HG03575 (cell line): ENCODE data around the gene APOC4.

Experiments used
- ATAC-seq: cut with Tn5 transposase; IDR thresholded peaks from one replicate; pipeline ENCODE4 v1.9.1; 2021; ENCODE audit not compliant: unreplicated experiment, insufficient number of reproducible peaks, low FRiP score; ENCODE audit errors: extremely low read depth

APOC4 gene

DNA sequence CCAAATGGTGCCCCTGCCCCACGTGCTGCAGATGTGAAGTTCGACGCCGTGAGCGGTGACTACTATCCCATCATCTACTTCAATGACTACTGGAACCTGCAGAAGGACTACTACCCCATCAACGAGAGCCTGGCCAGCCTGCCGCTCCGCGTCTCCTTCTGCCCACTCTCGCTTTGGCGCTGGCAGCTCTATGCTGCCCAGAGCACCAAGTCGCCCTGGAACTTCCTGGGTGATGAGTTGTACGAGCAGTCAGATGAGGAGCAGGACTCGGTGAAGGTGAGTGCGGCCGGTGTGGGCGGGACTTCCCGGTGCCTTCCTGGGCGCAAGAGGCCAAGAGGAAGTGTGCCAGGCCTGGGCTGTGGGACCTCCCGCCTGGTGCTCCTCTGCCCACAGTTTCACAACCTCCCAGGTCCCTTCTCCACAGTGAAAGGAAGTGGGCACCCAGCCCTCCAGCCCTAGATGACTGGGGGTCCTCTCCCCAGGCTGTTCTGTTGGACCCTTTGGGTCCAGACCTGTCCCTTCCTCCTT, 45.2 kb downstream of the APOC4 start:
- no peak for ATAC-seq

DNA sequence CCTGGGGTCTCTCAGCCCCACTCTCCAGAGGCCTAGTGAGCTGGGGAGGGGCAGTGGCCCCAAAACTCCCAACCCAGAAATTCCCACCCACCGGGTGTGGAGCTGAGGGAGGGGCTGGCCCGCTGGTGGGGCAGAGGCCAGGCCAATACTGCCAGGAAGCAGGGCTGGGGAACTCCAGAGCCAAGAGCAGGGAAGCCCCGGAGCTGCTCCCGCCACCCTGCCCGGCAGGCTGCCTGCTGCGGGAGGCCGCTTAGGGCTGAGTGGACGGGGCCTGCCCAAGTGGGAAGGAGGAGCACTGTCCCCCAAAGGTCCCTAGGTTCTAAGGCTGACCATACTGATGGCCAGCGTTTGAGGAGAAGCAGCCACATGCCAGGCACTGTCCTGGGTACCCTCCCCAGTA, 46.2 kb downstream of the APOC4 start:
- no peak for ATAC-seq

DNA sequence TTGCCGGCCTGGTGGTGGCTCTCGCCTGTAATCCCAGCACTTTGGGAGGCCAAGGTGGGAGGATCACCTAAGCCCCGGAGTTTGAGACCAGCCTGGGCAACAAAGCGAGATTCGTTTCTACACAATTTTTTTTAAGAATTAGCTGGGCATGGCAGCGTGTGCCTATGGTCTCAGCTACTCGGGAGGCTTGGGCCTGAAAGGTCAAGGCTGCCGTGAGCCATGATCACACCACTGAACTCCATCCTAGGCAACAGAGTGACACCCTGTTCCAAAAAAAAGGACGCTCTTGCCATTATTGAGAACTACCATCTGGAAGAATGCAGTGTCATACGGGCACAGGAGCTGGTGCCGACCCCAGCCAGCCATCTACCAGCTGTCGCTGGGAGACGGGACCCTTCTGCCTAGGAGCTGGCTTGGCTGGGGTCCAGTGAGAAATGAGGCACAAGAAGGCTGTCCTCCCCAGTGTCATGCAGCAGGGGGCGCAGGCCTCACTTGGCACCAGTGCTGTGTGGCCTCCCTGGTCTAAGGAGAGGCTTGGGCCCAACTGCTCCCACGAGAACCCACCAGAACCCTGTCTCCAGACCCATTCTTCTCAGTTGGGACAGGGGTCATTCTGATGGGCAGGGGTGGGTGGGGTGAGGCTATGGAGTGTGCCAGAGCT, 47.0 kb downstream of the APOC4 start:
- ATAC-seq, result no peak

DNA sequence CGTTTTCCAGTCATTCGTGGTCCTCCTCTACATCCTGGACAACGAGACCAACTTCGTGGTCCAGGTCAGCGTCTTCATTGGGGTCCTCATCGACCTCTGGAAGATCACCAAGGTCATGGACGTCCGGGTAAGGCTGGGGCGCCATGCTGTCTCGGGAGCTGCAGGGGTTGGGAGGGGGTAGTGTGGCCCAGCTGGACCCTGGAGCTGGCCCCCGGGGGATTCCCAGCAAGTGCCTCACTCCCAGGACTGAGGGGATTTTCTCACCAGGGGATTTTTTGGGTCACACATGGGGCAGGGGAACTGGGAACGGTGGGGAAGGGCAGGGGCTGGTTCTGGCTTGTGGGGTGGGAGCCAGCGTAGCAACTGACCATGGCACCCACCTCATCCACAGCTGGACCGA, 48.4 kb downstream of the APOC4 start:
- ATAC-seq, result no peak

DNA sequence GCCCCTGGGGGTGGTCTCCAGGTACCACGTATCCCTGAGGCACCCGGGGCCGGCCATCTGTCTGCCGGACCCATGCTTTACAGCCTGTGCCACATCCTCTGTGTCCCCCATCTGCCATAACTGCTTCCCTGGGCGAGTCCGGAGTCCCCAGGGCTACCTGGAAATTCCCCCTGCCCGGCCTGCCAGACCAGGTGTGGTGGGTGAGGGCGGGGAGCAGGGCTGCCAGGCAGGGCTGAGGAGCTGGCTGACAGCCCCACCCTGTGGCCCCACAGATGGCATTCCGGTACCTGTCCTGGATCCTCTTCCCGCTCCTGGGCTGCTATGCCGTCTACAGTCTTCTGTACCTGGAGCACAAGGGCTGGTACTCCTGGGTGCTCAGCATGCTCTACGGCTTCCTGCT, 48.9 kb downstream of the APOC4 start:
- no peak for ATAC-seq

DNA sequence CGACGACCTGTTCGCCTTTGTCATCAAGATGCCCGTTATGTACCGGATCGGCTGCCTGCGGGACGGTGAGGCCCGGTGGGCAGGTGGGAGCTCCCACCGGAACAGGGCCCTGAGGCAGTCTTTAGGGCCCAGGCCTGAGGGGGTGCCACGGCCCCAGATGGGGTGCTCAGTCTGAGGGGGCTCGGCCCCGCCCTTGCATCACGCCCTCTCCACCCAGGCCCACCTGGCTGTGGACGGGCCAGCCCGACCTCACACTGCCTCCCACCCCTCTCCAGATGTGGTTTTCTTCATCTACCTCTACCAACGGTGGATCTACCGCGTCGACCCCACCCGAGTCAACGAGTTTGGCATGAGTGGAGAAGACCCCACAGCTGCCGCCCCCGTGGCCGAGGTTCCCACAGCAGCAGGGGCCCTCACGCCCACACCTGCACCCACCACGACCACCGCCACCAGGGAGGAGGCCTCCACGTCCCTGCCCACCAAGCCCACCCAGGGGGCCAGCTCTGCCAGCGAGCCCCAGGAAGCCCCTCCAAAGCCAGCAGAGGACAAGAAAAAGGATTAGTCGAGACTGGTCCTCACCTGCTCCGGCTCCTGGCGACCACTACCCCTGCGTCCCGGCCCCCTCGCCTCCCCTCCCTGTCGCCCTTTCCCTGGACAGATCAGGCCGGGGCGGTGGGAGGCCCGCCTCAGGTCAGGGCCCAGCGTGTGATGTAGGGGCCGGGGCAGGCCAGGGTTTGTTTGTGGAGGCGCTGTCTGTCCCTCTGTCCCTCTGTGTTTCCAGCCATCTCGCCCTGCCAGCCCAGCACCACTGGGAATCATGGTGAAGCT, 50.5 kb downstream of the APOC4 start:
- no peak for ATAC-seq

DNA sequence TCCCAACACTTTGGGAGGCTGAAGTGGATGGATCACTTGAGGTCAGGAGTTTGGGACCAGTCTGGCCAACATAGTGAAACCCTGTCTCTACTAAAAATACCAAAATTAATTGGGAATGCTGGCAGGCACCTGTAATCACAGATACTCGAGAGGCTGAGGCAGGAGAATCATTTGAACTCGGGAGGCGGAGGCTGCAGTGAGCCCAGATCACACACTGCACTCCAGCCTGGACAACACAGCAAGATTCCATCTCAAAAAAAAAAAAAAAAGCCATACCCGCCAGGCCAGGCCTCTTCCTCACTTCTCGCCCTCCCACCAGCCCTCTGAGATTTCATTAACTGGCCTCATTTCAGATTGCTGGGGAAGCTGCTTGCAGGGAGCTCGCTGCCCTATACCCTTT, 51.5 kb downstream of the APOC4 start:
- ATAC-seq, result no peak

DNA sequence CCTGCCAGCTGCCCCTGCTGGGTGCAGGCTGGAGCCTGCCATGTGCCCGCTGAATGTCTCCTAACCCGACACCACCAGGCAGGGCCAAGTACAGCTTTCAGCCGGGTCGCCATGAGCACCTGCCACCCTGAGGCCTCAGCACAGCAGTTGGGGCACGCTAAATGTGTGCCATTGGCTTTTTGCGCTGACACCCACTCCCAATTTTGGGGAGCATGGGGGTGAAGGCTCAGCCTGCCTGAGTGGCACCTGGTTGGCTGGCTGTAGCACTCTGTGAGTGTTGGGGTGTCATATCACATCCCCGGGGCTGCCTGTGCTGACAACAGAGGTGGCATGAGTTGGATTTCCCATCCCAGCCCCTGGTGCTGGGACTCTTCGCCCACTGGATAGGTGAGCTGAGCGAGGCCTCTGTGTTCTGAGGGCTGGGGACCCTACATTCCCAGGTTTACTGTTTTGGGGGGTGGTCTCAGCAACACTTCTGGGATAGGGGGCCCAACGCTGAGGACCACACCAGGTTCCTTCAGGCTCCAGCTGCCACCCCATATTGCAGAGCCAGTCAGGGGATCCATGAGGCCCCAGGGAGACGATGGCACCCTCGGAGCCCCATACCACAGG, 52.0 kb downstream of the APOC4 start:
- ATAC-seq, result no peak
